ENCODE results near the gene ARHGEF16. TPM values are rescaled to one million over a fixed set of nuclear protein-coding genes. Genes with fewer than 3 reads are reported as not detected.

Gene ARHGEF16
- total RNA-seq, 1 donor from 2014 or later, result 4.1 TPM

DNA sequence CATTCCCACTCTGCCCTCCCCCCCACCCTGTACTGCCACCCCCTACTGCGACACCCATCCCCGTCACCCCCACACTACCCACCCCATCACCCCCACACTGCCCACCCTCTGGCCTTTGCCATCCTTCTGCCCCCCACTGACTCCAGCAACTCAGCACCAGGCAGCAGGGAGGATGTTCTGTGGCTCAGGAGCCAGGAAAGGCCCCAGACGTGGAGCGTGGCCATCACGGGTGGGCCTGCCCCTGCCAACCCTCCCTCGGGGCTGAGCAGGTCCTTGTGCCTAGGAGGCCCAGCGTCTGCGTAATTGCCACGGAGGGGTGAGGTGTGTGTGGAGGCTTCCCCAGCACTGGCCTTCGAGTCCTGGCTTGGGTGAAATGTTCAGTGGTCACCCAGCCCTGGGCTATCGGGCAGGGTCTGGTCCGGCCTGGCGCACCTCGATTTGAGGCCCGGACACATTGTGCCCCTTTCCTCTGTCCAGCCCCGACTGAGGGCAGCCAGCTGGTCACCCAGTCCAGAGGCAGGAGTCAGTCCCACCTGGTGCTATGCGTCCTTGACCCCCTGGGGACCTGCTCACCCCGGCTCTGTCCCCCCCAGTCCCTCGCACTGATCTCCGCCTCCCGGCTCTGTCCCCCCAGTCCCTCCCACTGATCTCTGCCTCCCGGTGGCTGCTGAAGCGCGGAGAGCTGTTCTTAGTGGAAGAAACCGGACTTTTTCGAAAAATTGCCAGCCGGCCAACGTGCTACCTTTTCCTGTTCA, 23.0 kb downstream of the ARHGEF16 start:
- Histone ChIP-seq H3K36me3 (ENCODE audit: insufficient read depth, low read length) (no peaks in the 10 kb centered on the region), H3K4me1 (ENCODE audit: insufficient read depth, low read length) (peaks cover 15% of the 10 kb centered on the region), H3K4me2 (ENCODE audit: low read length) (no peak overlapping the region), H3K27me3 (ENCODE audit: insufficient read depth, low read length) (no peaks in the 10 kb centered on the region), H3K9me3 (ENCODE audit: insufficient read depth, low read depth, low read length) (no peaks in the 10 kb centered on the region), H3K79me2 (ENCODE audit: insufficient read depth, low read length) (no peaks in the 10 kb centered on the region), H4K20me1 (ENCODE audit: insufficient read depth, low read length) (no peaks in the 10 kb centered on the region), H2AFZ (ENCODE audit: low read depth, low read length) (no peak overlapping the region), H3K4me3 (ENCODE audit: insufficient read depth, low read depth, low read length) (no peak overlapping the region), H3K27ac (ENCODE audit: low read depth, low read length) (no peak overlapping the region), H3K9ac (ENCODE audit: low read length) (no peak overlapping the region)
- Mint-ChIP-seq H3K4me3 (ENCODE audit: unreplicated experiment) (no peak overlapping the region), H3K27me3 (ENCODE audit: low read depth, unreplicated experiment) (peaks cover 4% of the 10 kb centered on the region), H3K4me1 (ENCODE audit: low read depth, unreplicated experiment) (no peaks in the 10 kb centered on the region), H3K36me3 (ENCODE audit: low read depth, unreplicated experiment) (no peaks in the 10 kb centered on the region), H3K27ac (ENCODE audit: unreplicated experiment) (no peak overlapping the region), H3K9me3 (ENCODE audit: unreplicated experiment) (no peaks in the 10 kb centered on the region)
- DNase-seq (ENCODE audit: low read depth) (no peak), FAIRE-seq (no peak)
- TF ChIP-seq, protein P1, sequence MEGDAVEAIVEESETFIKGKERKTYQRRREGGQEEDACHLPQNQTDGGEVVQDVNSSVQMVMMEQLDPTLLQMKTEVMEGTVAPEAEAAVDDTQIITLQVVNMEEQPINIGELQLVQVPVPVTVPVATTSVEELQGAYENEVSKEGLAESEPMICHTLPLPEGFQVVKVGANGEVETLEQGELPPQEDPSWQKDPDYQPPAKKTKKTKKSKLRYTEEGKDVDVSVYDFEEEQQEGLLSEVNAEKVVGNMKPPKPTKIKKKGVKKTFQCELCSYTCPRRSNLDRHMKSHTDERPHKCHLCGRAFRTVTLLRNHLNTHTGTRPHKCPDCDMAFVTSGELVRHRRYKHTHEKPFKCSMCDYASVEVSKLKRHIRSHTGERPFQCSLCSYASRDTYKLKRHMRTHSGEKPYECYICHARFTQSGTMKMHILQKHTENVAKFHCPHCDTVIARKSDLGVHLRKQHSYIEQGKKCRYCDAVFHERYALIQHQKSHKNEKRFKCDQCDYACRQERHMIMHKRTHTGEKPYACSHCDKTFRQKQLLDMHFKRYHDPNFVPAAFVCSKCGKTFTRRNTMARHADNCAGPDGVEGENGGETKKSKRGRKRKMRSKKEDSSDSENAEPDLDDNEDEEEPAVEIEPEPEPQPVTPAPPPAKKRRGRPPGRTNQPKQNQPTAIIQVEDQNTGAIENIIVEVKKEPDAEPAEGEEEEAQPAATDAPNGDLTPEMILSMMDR (IDR thresholded peaks at IDR 0.05; ENCODE audit: insufficient read depth, low read depth, low read length), result no peak
- TF ChIP-seq EZH2 (IDR thresholded peaks at IDR 0.05; ENCODE audit: insufficient read depth, low read length), result no peak

DNA sequence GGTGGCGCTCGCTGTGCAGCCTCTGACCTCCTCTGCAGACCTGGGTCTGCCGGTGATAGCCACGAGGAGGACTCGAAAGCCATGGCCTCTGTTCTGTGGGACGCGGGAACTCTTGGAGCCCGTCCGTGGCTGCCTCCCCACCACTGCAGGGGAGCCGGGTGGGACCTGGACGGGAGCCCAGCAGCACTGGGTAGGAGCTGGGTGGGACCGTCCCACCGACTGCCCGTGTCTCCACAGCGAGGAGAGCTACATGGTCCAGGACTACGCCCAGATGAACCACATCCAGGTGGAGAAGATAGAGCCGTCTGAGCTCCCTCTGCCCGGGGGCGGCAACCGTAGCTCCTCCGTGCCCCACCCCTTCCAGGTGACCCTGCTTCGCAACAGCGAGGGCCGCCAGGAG, 23.7 kb downstream of the ARHGEF16 start:
- Mint-ChIP-seq H3K27me3 (ENCODE audit: low read depth, unreplicated experiment) (peaks cover 4% of the 10 kb centered on the region), H3K36me3 (ENCODE audit: low read depth, unreplicated experiment) (no peaks in the 10 kb centered on the region), H3K4me3 (ENCODE audit: unreplicated experiment) (no peak overlapping the region), H3K27ac (ENCODE audit: unreplicated experiment) (no peak overlapping the region), H3K4me1 (ENCODE audit: low read depth, unreplicated experiment) (no peaks in the 10 kb centered on the region), H3K9me3 (ENCODE audit: unreplicated experiment) (no peaks in the 10 kb centered on the region)
- Histone ChIP-seq H3K4me2 (ENCODE audit: low read length) (no peak overlapping the region), H4K20me1 (ENCODE audit: insufficient read depth, low read length) (no peaks in the 10 kb centered on the region), H3K4me3 (ENCODE audit: insufficient read depth, low read depth, low read length) (no peak overlapping the region), H3K27ac (ENCODE audit: low read depth, low read length) (no peak overlapping the region), H3K27me3 (ENCODE audit: insufficient read depth, low read length) (no peaks in the 10 kb centered on the region), H3K4me1 (ENCODE audit: insufficient read depth, low read length) (peaks cover 11% of the 10 kb centered on the region), H3K79me2 (ENCODE audit: insufficient read depth, low read length) (no peaks in the 10 kb centered on the region), H3K9ac (ENCODE audit: low read length) (no peak overlapping the region), H3K9me3 (ENCODE audit: insufficient read depth, low read depth, low read length) (no peaks in the 10 kb centered on the region), H3K36me3 (ENCODE audit: insufficient read depth, low read length) (no peaks in the 10 kb centered on the region), H2AFZ (ENCODE audit: low read depth, low read length) (no peak overlapping the region)
- no peak for TF ChIP-seq EZH2 (IDR thresholded peaks at IDR 0.05; ENCODE audit: insufficient read depth, low read length)
- TF ChIP-seq, protein P1 (IDR thresholded peaks at IDR 0.05; ENCODE audit: insufficient read depth, low read depth, low read length), result no peak
- FAIRE-seq, result no peak
- DNase-seq (ENCODE audit: low read depth), result no peak
